ENCODE results near the gene IQCM. TPM values are rescaled to one million over a fixed set of nuclear protein-coding genes. Genes with fewer than 3 reads are reported as not detected.
A peak's percentile ranks its signal among the peaks of the same experiment; 100 is the strongest.

IQCM gene
- total and polyA plus RNA-seq, 4 donors = not detected

- no CpG with 5 or more reads among the region's 1 CpG for WGBS (ENCODE audit: insufficient coverage)
- no peaks in the 10 kb centered on the region for H3K36me3 ChIP-seq (ENCODE audit: control insufficient read depth, insufficient read depth, low read length)
- H3K27ac ChIP-seq (ENCODE audit: low read depth, low read length) = no peak overlapping the region
- DNase-seq (ENCODE audit: low read depth in 4 of 6, low spot score in 6 of 6) = no peak
- H3K4me3 ChIP-seq (ENCODE audit: low read depth, low read length) = no peak overlapping the region
- no peaks in the 10 kb centered on the region for H3K4me1 ChIP-seq (ENCODE audit: control insufficient read depth, insufficient read depth, low read length)
- H3K9me3 ChIP-seq (ENCODE audit: control insufficient read depth, insufficient read depth, low read length) = no peaks in the 10 kb centered on the region
- no peaks in the 10 kb centered on the region for H3K27me3 ChIP-seq (ENCODE audit: control insufficient read depth, insufficient read depth, low read length)
These were observed 259.8 kb downstream of the IQCM start for GRCh38 chr4:149555799-149556198.

- Histone ChIP-seq H3K4me1 (ENCODE audit: control insufficient read depth, insufficient read depth, low read length) (no peaks in the 10 kb centered on the region), H3K4me3 (ENCODE audit: low read depth, low read length) (no peak overlapping the region), H3K9me3 (ENCODE audit: control insufficient read depth, insufficient read depth, low read length) (no peaks in the 10 kb centered on the region), H3K27me3 (ENCODE audit: control insufficient read depth, insufficient read depth, low read length) (no peaks in the 10 kb centered on the region), H3K36me3 (ENCODE audit: control insufficient read depth, insufficient read depth, low read length) (no peaks in the 10 kb centered on the region), H3K27ac (ENCODE audit: low read depth, low read length) (no peak overlapping the region)
- no CpG with 5 or more reads among the region's 1 CpG for WGBS (ENCODE audit: insufficient coverage)
- DNase-seq (ENCODE audit: low read depth in 4 of 6, low spot score in 6 of 6) = no peak
These were observed 260.5 kb downstream of the IQCM start for GRCh38 chr4:149555146-149555545.

DNA sequence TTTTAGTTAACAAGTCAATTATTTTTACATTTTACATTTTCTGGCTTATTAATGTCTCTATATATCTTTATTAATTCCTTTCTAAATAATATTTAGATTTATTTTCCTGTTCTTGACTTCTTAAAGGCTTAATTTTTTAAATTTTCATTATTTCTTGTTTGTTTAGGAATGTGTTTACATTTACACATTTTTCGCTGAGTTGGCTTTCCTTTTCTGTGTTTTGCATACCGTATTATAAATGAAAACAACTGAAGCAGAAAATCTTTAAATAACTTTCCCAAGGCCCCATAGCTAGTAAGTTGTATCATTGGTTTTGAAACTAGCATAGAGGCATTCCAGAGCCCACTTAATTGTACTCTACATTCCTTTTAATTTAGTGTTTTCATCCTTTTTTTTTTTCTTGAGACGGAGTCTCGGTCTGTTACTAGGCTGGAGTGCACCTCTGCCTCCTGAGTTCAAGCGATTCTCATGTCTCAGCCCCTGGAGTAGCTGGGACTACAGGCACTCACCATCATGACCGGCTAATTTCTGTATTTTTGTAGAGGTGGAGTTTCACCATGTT, 261.6 kb downstream of the IQCM start:
- H3K9me3 ChIP-seq (ENCODE audit: control insufficient read depth, insufficient read depth, low read length) = no peaks in the 10 kb centered on the region
- H3K4me3 ChIP-seq (ENCODE audit: low read depth, low read length) = no peak overlapping the region
- H3K36me3 ChIP-seq (ENCODE audit: control insufficient read depth, insufficient read depth, low read length) = no peaks in the 10 kb centered on the region
- no peak overlapping the region for H3K27ac ChIP-seq (ENCODE audit: low read depth, low read length)
- no peaks in the 10 kb centered on the region for H3K27me3 ChIP-seq (ENCODE audit: control insufficient read depth, insufficient read depth, low read length)
- DNase-seq (ENCODE audit: low read depth in 4 of 6, low spot score in 6 of 6) = no peak
- no peaks in the 10 kb centered on the region for H3K4me1 ChIP-seq (ENCODE audit: control insufficient read depth, insufficient read depth, low read length)
- no CpG with 5 or more reads among the region's 6 CpGs for WGBS (ENCODE audit: insufficient coverage)

DNA sequence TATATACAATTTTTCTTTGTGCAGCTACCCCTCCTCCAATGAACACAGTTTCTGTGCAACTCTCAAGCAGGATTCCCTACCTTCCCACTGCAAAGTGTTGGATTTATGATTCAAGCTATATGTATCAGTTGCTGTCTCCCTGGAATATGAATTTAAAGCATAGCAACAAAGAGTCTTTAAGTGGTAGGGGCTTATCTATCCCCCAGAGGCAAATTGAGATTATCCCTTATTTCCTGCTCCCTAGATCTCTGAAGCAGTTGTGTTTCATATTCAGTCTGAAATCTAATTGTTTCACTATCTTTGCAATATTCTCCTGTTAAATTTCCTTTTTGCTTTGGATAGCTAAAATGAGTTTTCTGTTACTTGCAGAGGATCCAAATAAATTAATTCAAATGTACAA, 263.0 kb downstream of the IQCM start:
- no peaks in the 10 kb centered on the region for H3K36me3 ChIP-seq (ENCODE audit: control insufficient read depth, insufficient read depth, low read length)
- no peak for DNase-seq (ENCODE audit: low read depth in 4 of 6, low spot score in 6 of 6)
- no peak overlapping the region for H3K27ac ChIP-seq (ENCODE audit: low read depth, low read length)
- H3K9me3 ChIP-seq (ENCODE audit: control insufficient read depth, insufficient read depth, low read length) = no peaks in the 10 kb centered on the region
- H3K4me3 ChIP-seq (ENCODE audit: low read depth, low read length) = no peak overlapping the region
- H3K4me1 ChIP-seq (ENCODE audit: control insufficient read depth, insufficient read depth, low read length) = no peaks in the 10 kb centered on the region
- H3K27me3 ChIP-seq (ENCODE audit: control insufficient read depth, insufficient read depth, low read length) = no peaks in the 10 kb centered on the region

DNA sequence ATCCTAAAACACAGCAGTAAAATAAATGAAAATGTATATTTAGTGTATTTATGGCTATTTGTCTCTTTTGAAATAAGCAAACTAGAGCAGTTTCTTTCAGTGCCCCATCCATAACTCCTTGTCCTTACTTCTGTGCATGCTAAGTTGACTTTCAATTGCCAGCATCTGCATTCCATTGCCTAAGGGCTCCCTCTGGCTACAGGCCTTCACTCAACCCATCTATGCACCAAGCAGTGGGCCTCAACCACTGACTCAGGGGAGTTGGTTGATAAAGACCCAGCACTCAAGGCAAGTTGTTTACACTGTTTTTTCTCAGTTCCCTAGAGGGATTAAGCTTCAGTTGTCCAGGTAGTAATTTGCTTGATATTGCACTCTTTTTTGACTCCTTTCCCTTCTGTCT, 265.7 kb downstream of the IQCM start:
- no peaks in the 10 kb centered on the region for H3K4me1 ChIP-seq (ENCODE audit: control insufficient read depth, insufficient read depth, low read length)
- no peak overlapping the region for H3K27ac ChIP-seq (ENCODE audit: low read depth, low read length)
- no peaks in the 10 kb centered on the region for H3K36me3 ChIP-seq (ENCODE audit: control insufficient read depth, insufficient read depth, low read length)
- H3K27me3 ChIP-seq (ENCODE audit: control insufficient read depth, insufficient read depth, low read length) = no peaks in the 10 kb centered on the region
- no peaks in the 10 kb centered on the region for H3K9me3 ChIP-seq (ENCODE audit: control insufficient read depth, insufficient read depth, low read length)
- DNase-seq (ENCODE audit: low read depth in 4 of 6, low spot score in 6 of 6) = peak in 2 of 6 donors; percentile 20 to 22
- H3K4me3 ChIP-seq (ENCODE audit: low read depth, low read length) = no peak overlapping the region

- Histone ChIP-seq H3K4me3 (ENCODE audit: low read depth, low read length) (no peak overlapping the region), H3K27me3 (ENCODE audit: control insufficient read depth, insufficient read depth, low read length) (no peaks in the 10 kb centered on the region), H3K9me3 (ENCODE audit: control insufficient read depth, insufficient read depth, low read length) (peaks cover 5% of the 10 kb centered on the region), H3K27ac (ENCODE audit: low read depth, low read length) (no peak overlapping the region), H3K36me3 (ENCODE audit: control insufficient read depth, insufficient read depth, low read length) (no peaks in the 10 kb centered on the region), H3K4me1 (ENCODE audit: control insufficient read depth, insufficient read depth, low read length) (no peaks in the 10 kb centered on the region)
- peak in 1 of 6 donors; percentile 18 for DNase-seq (ENCODE audit: low read depth in 4 of 6, low spot score in 6 of 6)
- 100% methylated on average over 1 of the region's 2 CpGs for WGBS (ENCODE audit: insufficient coverage)
These were observed 280.9 kb downstream of the IQCM start for GRCh38 chr4:149534779-149535178.

GRCh38 chr4:149531861-149532260, 283.8 kb downstream of the IQCM start:
- no peak overlapping the region for H3K4me3 ChIP-seq (ENCODE audit: low read depth, low read length)
- no peaks in the 10 kb centered on the region for H3K9me3 ChIP-seq (ENCODE audit: control insufficient read depth, insufficient read depth, low read length)
- no CpG with 5 or more reads among the region's 3 CpGs for WGBS (ENCODE audit: insufficient coverage)
- no peaks in the 10 kb centered on the region for H3K36me3 ChIP-seq (ENCODE audit: control insufficient read depth, insufficient read depth, low read length)
- no peaks in the 10 kb centered on the region for H3K27me3 ChIP-seq (ENCODE audit: control insufficient read depth, insufficient read depth, low read length)
- no peak for DNase-seq (ENCODE audit: low read depth in 4 of 6, low spot score in 6 of 6)
- H3K4me1 ChIP-seq (ENCODE audit: control insufficient read depth, insufficient read depth, low read length) = no peaks in the 10 kb centered on the region
- no peak overlapping the region for H3K27ac ChIP-seq (ENCODE audit: low read depth, low read length)

DNA sequence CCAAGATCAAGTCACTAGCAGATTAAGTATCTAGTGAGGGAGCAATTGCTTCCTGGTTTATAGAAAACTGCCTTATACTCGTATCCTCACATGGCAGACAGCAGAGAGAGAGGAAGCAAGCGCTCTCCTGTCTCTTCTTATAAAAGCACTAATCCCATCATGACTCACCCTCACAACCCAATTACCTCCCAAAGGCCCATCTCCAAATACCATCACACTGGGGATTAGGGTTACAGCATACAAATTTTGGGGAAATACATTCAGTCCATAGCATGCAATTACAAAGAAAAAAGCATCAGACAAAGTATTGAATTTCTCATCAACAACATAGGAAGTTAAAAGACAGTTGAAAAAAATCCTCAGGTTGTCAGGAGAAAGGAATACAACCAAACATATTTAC, 292.6 kb downstream of the IQCM start:
- no peak for DNase-seq (ENCODE audit: low read depth in 4 of 6, low spot score in 6 of 6)
- Histone ChIP-seq H3K4me1 (ENCODE audit: control insufficient read depth, insufficient read depth, low read length) (no peaks in the 10 kb centered on the region), H3K27ac (ENCODE audit: low read depth, low read length) (no peak overlapping the region), H3K4me3 (ENCODE audit: low read depth, low read length) (no peak overlapping the region), H3K27me3 (ENCODE audit: control insufficient read depth, insufficient read depth, low read length) (no peaks in the 10 kb centered on the region), H3K9me3 (ENCODE audit: control insufficient read depth, insufficient read depth, low read length) (no peaks in the 10 kb centered on the region), H3K36me3 (ENCODE audit: control insufficient read depth, insufficient read depth, low read length) (no peaks in the 10 kb centered on the region)
- 79% methylated on average over 2 of the region's 2 CpGs for WGBS (ENCODE audit: insufficient coverage)

- WGBS (ENCODE audit: insufficient coverage) = 73% methylated on average over 2 of the region's 3 CpGs
- H3K36me3 ChIP-seq (ENCODE audit: control insufficient read depth, insufficient read depth, low read length) = no peaks in the 10 kb centered on the region
- no peaks in the 10 kb centered on the region for H3K9me3 ChIP-seq (ENCODE audit: control insufficient read depth, insufficient read depth, low read length)
- H3K4me1 ChIP-seq (ENCODE audit: control insufficient read depth, insufficient read depth, low read length) = no peaks in the 10 kb centered on the region
- H3K27ac ChIP-seq (ENCODE audit: low read depth, low read length) = no peak overlapping the region
- no peak overlapping the region for H3K4me3 ChIP-seq (ENCODE audit: low read depth, low read length)
- DNase-seq (ENCODE audit: low read depth in 4 of 6, low spot score in 6 of 6) = peak in 2 of 6 donors; percentile 24 to 37
- no peaks in the 10 kb centered on the region for H3K27me3 ChIP-seq (ENCODE audit: control insufficient read depth, insufficient read depth, low read length)
These were observed 293.8 kb downstream of the IQCM start for GRCh38 chr4:149521611-149522425.

- no peaks in the 10 kb centered on the region for H3K4me1 ChIP-seq (ENCODE audit: control insufficient read depth, insufficient read depth, low read length)
- H3K4me3 ChIP-seq (ENCODE audit: low read depth, low read length) = no peak overlapping the region
- H3K9me3 ChIP-seq (ENCODE audit: control insufficient read depth, insufficient read depth, low read length) = no peaks in the 10 kb centered on the region
- H3K36me3 ChIP-seq (ENCODE audit: control insufficient read depth, insufficient read depth, low read length) = no peaks in the 10 kb centered on the region
- DNase-seq (ENCODE audit: low read depth in 4 of 6, low spot score in 6 of 6) = no peak
- H3K27me3 ChIP-seq (ENCODE audit: control insufficient read depth, insufficient read depth, low read length) = no peaks in the 10 kb centered on the region
- no peak overlapping the region for H3K27ac ChIP-seq (ENCODE audit: low read depth, low read length)
These were observed 297.2 kb downstream of the IQCM start for GRCh38 chr4:149518471-149518870.
